Activated CD4-positive, alpha-beta memory T cell treated with anti-CD3 and anti-CD28 coated beads, Interleukin-2, amount 10 ng/mL, durations not matched to agents 7 days and 5 days (primary cell): ENCODE data around the gene CLDN19. TPM values are rescaled to one million over a fixed set of nuclear protein-coding genes. Genes with fewer than 3 reads are reported as not detected.

Source experiments
- CTCF ChIA-PET: fragments of 350-600 bp; sonication (Branson Sonifier 250); formaldehyde crosslinking; loops from one replicate; lab custom pipeline; 2021; ENCODE audit warnings: antibody characterized with exemption, inconsistent platforms; lab: Charles Lee
- POLR2A ChIA-PET: fragments of 350-600 bp; sonication (Branson Sonifier 250); formaldehyde crosslinking; loops from one replicate; lab custom pipeline; 2021; ENCODE audit warnings: antibody characterized with exemption; lab: Charles Lee
- DNase-seq: peaks from one replicate; pipeline ENCODE4 v3.0.0-alpha.2; 2020
- H3K27ac Mint-ChIP-seq: one replicate; pipeline ENCODE4 v1.8.0; 2021; ENCODE audit warnings: mild to moderate bottlenecking, mixed read lengths
- H3K27me3 Mint-ChIP-seq: one replicate; pipeline ENCODE4 v1.8.0; 2021; ENCODE audit warnings: mixed read lengths
- H3K36me3 Mint-ChIP-seq: one replicate; pipeline ENCODE4 v1.8.0; 2021; ENCODE audit warnings: low read depth, mixed read lengths
- H3K4me1 Mint-ChIP-seq: one replicate; pipeline ENCODE4 v1.8.0; 2021; ENCODE audit warnings: mixed read lengths
- H3K4me3 Mint-ChIP-seq: one replicate; pipeline ENCODE4 v1.8.0; 2021; ENCODE audit warnings: mild to moderate bottlenecking, mixed read lengths
- H3K9me3 Mint-ChIP-seq: one replicate; pipeline ENCODE4 v1.8.0; 2021; ENCODE audit warnings: mixed read lengths
- total RNA-seq, 2 experiments: library from RNA; stranded (reverse); gene quantifications; one replicate each; pipeline ENCODE4 v1.2.3, GENCODE V29; 2021

Gene CLDN19
- total RNA-seq, 2 experiments from 2014 or later, result not detected

- Mint-ChIP-seq H3K4me1 (peaks cover 73% of the 10 kb centered on the region), H3K9me3 (no peaks in the 10 kb centered on the region), H3K4me3 (peak overlapping the region; percentile 22), H3K27me3 (no peaks in the 10 kb centered on the region), H3K36me3 (peaks cover 53% of the 10 kb centered on the region), H3K27ac (no peak overlapping the region)
- no peak for DNase-seq
- ChIA-PET POLR2A (interaction anchor here (2.2 to 11.7 kb wide), 3 partner anchors 15 to 28 kb away, joined by 9 to 209 read pairs (median 12); partner anchors contain the start of gene PPIH), CTCF (interaction anchor here (0.5 kb wide), 1 partner anchor 108 kb away, joined by 3 read pairs; no protein-coding TSS in a partner anchor)
Observed at GRCh38 chr1:42686418-42686817, 53.6 kb downstream of the CLDN19 start.

GRCh38 chr1:42684139-42684538, 55.9 kb downstream of the CLDN19 start:
- Mint-ChIP-seq H3K4me1 (peaks cover 69% of the 10 kb centered on the region), H3K27me3 (no peaks in the 10 kb centered on the region), H3K9me3 (no peaks in the 10 kb centered on the region), H3K4me3 (peak overlapping the region; percentile 97), H3K27ac (peak overlapping the region; percentile 94), H3K36me3 (peaks cover 48% of the 10 kb centered on the region)
- ChIA-PET POLR2A (interaction anchor here (1.0 to 11.7 kb wide), 10 partner anchors 8 to 227 kb away, joined by 3 to 209 read pairs (median 10); partner anchors contain the start of genes C1orf50, P3H1, PPCS and PPIH), CTCF (interaction anchor here (3.9 to 4.9 kb wide), 2 partner anchors 26 to 82 kb away, joined by 13 to 16 read pairs; partner anchors contain the start of genes C1orf50, P3H1 and PPIH)
- peak; percentile 34 for DNase-seq

Other genes with a start within 250 kb of the CLDN19 start
- gene PPIH, start 81.8 kb downstream of the CLDN19 start, total RNA-seq, result 10 to 100 TPM; 71.3 to 71.4 TPM
- gene YBX1, start 57.8 kb downstream of the CLDN19 start, total RNA-seq, result 100 to 1,000 TPM; 575 to 580 TPM
- gene P3H1, start 26.8 kb upstream of the CLDN19 start, total RNA-seq, result 10 to 100 TPM; 40.1 to 43.3 TPM
- gene C1orf50, start 27.0 kb upstream of the CLDN19 start, total RNA-seq, result 1 to 10 TPM; 7.1 to 7.2 TPM
- gene TMEM269, start 44.8 kb upstream of the CLDN19 start, total RNA-seq, result not detected
- 1 to 10 TPM; 5.0 to 5.9 TPM for gene ERMAP, start 76.9 kb upstream of the CLDN19 start, total RNA-seq
- 10 to 100 TPM; 17.4 to 19.2 TPM for gene SVBP, start 77.2 kb upstream of the CLDN19 start, total RNA-seq
- gene ZNF691, start 106.4 kb upstream of the CLDN19 start, total RNA-seq, result 10 to 100 TPM; 10.4 to 12.6 TPM
- 100 to 1,000 TPM; 153 TPM for gene SLC2A1, start 218.6 kb upstream of the CLDN19 start, total RNA-seq